ENCODE measurements around the gene OSTF1.

- TF ChIP-seq EZH2phosphoT487 (IDR thresholded peaks at IDR 0.05; ENCODE audit: insufficient read depth, low read depth) (no peak), EZH2 (IDR thresholded peaks at IDR 0.05; ENCODE audit: insufficient read depth, poor library complexity, severe bottlenecking) (no peak)
These were observed 1.6 kb upstream of the OSTF1 start for GRCh38 chr9:75086541-75087288.

Measured in GM23248 (cell line).